AG04450 (cell line): ENCODE results near the gene KRTAP10-11. TPM values are rescaled to one million over a fixed set of nuclear protein-coding genes. Genes with fewer than 3 reads are reported as not detected.

Experiments
- CTCF ChIA-PET: fragments of 300-600, 350-600 bp; formaldehyde crosslinking; extraction: SDS; loops from one replicate; lab custom pipeline; 2022; ENCODE audit warnings: antibody characterized with exemption, inconsistent platforms; lab: Charles Lee
- POLR2A ChIA-PET: fragments of 350-600 bp; formaldehyde crosslinking; extraction: SDS; loops from one replicate; lab custom pipeline; 2021; ENCODE audit warnings: antibody characterized with exemption, inconsistent platforms; lab: Yijun Ruan, JAX
- DNase-seq: peaks from one replicate; pipeline ENCODE4 v3.0.0-alpha.2; 2011; ENCODE audit warnings: low read depth, low spot score
- H3K27ac ChIP-seq: one replicate; pipeline ENCODE4 v1.5.1; 2012; ENCODE audit warnings: low read depth, low read length, control low read depth
- H3K27me3 ChIP-seq: one replicate; pipeline ENCODE4 v1.6.0; 2012; ENCODE audit warnings: low read length; ENCODE audit not compliant: control insufficient read depth, insufficient read depth
- H3K4me3 ChIP-seq: 2 replicates; pipeline ENCODE4 v1.5.1; 2011; ENCODE audit warnings: mild to moderate bottlenecking, low read depth, low read length, control low read depth
- H3K9me3 ChIP-seq: 2 replicates; pipeline ENCODE4 v1.5.1; 2012; ENCODE audit warnings: low read length; ENCODE audit not compliant: control insufficient read depth, insufficient read depth
- CTCF ChIP-seq: IDR thresholded peaks from 2 replicates; pipeline ENCODE4 v1.5.1; 2011; ENCODE audit warnings: low read depth, low read length, control low read depth, inconsistent platforms
- polyA plus RNA-seq: library from polyadenylated mRNA; depleted of rRNA; stranded (reverse); fragments of >200 nt; gene quantifications from 2 replicates; pipeline ENCODE4 v1.2.3, GENCODE V29; 2011

Gene KRTAP10-11
- polyA plus RNA-seq, 1 experiment, result not detected

GRCh38 chr21:44643741-44644310, 2.4 kb upstream of the KRTAP10-11 start:
- CTCF ChIA-PET, result no interaction called here
- TF ChIP-seq CTCF, result no peak
- POLR2A ChIA-PET, result no interaction called here

GRCh38 chr21:44644878-44645277, 1.3 kb upstream of the KRTAP10-11 start:
- H3K4me3 ChIP-seq, result no peak overlapping the region
- POLR2A ChIA-PET, result no interaction called here
- no peaks in the 10 kb centered on the region for H3K27me3 ChIP-seq
- no peak for DNase-seq
- no peak overlapping the region for H3K27ac ChIP-seq
- peaks cover 43% of the 10 kb centered on the region for H3K9me3 ChIP-seq
- TF ChIP-seq CTCF, result no peak
- CTCF ChIA-PET, result no interaction called here

More at GRCh38 chr21:44643741-44644310, 2.4 kb upstream of the KRTAP10-11 start:
- no peak for DNase-seq
- no peak overlapping the region for H3K4me3 ChIP-seq
- H3K27me3 ChIP-seq, result no peaks in the 10 kb centered on the region
- H3K9me3 ChIP-seq, result peaks cover 41% of the 10 kb centered on the region
- H3K27ac ChIP-seq, result no peak overlapping the region

GRCh38 chr21:44647222-44647552, 973 bp downstream of the KRTAP10-11 start:
- CTCF ChIA-PET, result no interaction called here
- DNase-seq, result no peak
- no peaks in the 10 kb centered on the region for H3K27me3 ChIP-seq

GRCh38 chr21:44648557-44649311, 2.5 kb downstream of the KRTAP10-11 start:
- POLR2A ChIA-PET, result no interaction called here
- H3K9me3 ChIP-seq, result peaks cover 58% of the 10 kb centered on the region
- H3K27me3 ChIP-seq, result no peaks in the 10 kb centered on the region
- H3K27ac ChIP-seq, result no peak overlapping the region
- no peak for DNase-seq
- H3K4me3 ChIP-seq, result no peak overlapping the region
- CTCF ChIA-PET, result no interaction called here
- no peak for TF ChIP-seq CTCF

More at GRCh38 chr21:44647222-44647552, 973 bp downstream of the KRTAP10-11 start:
- no peak for TF ChIP-seq CTCF
- Histone ChIP-seq H3K4me3 (no peak overlapping the region), H3K9me3 (peaks cover 55% of the 10 kb centered on the region), H3K27ac (no peak overlapping the region)
- POLR2A ChIA-PET, result no interaction called here

- peaks cover 62% of the 10 kb centered on the region for H3K9me3 ChIP-seq
- CTCF ChIA-PET, result no interaction called here
- H3K4me3 ChIP-seq, result no peak overlapping the region
- H3K27ac ChIP-seq, result no peak overlapping the region
- DNase-seq, result no peak
- TF ChIP-seq CTCF, result no peak
- POLR2A ChIA-PET, result no interaction called here
- no peaks in the 10 kb centered on the region for H3K27me3 ChIP-seq
Measured at GRCh38 chr21:44649521-44650100, 3.4 kb downstream of the KRTAP10-11 start.
